OCI-LY7 (cell line): ENCODE results near the gene GRAMD2A. TPM values are rescaled to one million over a fixed set of nuclear protein-coding genes. Genes with fewer than 3 reads are reported as not detected.

Experiments used
- Bru-seq: library from RNA; stranded (reverse); fragments of 400-500 nt; gene quantifications from one replicate; lab custom pipeline; 2021; lab: Mats Ljungman, UMichigan
- BruChase-seq, 2 experiments: library from RNA; stranded (reverse); fragments of 400-500 nt; gene quantifications; one replicate each; lab custom pipeline; 2021; lab: Mats Ljungman, UMichigan
- BruUV-seq: library from RNA; stranded (reverse); fragments of 400-500 nt; replicated peaks from 2 replicates; lab custom pipeline; 2021; lab: Mats Ljungman, UMichigan
- CTCF ChIA-PET: fragments of 300-600 bp; sonication (Branson Sonifier 250); formaldehyde crosslinking; loops from one replicate; lab custom pipeline; 2022; ENCODE audit warnings: antibody characterized with exemption; ENCODE audit not compliant: unreplicated experiment; lab: Charles Lee
- POLR2A ChIA-PET: fragments of 300-600 bp; sonication (Branson Sonifier 250); formaldehyde crosslinking; loops from one replicate; lab custom pipeline; 2022; ENCODE audit warnings: antibody characterized with exemption; lab: Charles Lee
- DNase-seq: peaks from one replicate; pipeline ENCODE4 v3.0.0-alpha.2; 2015; ENCODE audit warnings: low spot score
- H2AFZ ChIP-seq: fragments of 200-600 bp; sonication (generic), shearing (Covaris generic); 2 replicates; pipeline ENCODE4 v1.6.1; 2014; ENCODE audit warnings: mild to moderate bottlenecking, antibody characterized with exemption, low read length, moderate library complexity
- H3K27ac ChIP-seq: fragments of 200-600 bp; sonication (generic); 2 replicates; pipeline ENCODE4 v1.5.1; 2014; ENCODE audit warnings: mixed run types, low read depth, mild to moderate bottlenecking, moderate library complexity, low read length, inconsistent platforms; ENCODE audit not compliant: poor library complexity, severe bottlenecking
- H3K36me3 ChIP-seq: fragments of 200-600 bp; sonication (generic); 2 replicates; pipeline ENCODE4 v1.6.1; 2014; ENCODE audit warnings: mild to moderate bottlenecking, antibody characterized with exemption, low read length, moderate library complexity, mixed read lengths; ENCODE audit not compliant: insufficient read depth
- H3K4me1 ChIP-seq: fragments of 200-600 bp; sonication (generic); 2 replicates; pipeline ENCODE4 v1.5.1; 2014; ENCODE audit warnings: mild to moderate bottlenecking, low read length; ENCODE audit not compliant: insufficient read depth, poor library complexity, severe bottlenecking
- H3K4me2 ChIP-seq: fragments of 200-600 bp; sonication (generic); 2 replicates; pipeline ENCODE4 v1.6.1; 2014; ENCODE audit warnings: mild to moderate bottlenecking, low read length
- H3K4me3 ChIP-seq: fragments of 200-600 bp; sonication (generic); 2 replicates; pipeline ENCODE4 v1.5.1; 2014; ENCODE audit warnings: mild to moderate bottlenecking, low read depth, low read length; ENCODE audit not compliant: poor library complexity, severe bottlenecking
- H3K79me2 ChIP-seq: fragments of 200-600 bp; sonication (generic); 2 replicates; pipeline ENCODE4 v1.6.1; 2016; ENCODE audit warnings: low read depth, mild to moderate bottlenecking, low read length, moderate library complexity, mixed read lengths; ENCODE audit not compliant: insufficient read depth
- H3K9me2 ChIP-seq: fragments of 200-600 bp; sonication (generic); 2 replicates; pipeline ENCODE4 v1.6.1; 2016; ENCODE audit warnings: mild to moderate bottlenecking, low read length, mixed read lengths; ENCODE audit not compliant: insufficient read depth
- H3K9me3 ChIP-seq: fragments of 200-600 bp; sonication (generic); 2 replicates; pipeline ENCODE4 v1.6.1; 2014; ENCODE audit warnings: mild to moderate bottlenecking, mixed run types, low read length, mixed read lengths
- H4K20me1 ChIP-seq: fragments of 200-600 bp; sonication (generic); 2 replicates; pipeline ENCODE4 v1.6.1; 2014; ENCODE audit warnings: mild to moderate bottlenecking, antibody characterized with exemption, low read length, moderate library complexity, mixed read lengths; ENCODE audit not compliant: insufficient read depth
- CTCF ChIP-seq: fragments of 200-600 bp; sonication (generic); conservative IDR thresholded peaks from 2 replicates; pipeline ENCODE4 v1.5.1; 2014; ENCODE audit warnings: mild to moderate bottlenecking, antibody characterized with exemption, low read length, moderate library complexity, mixed read lengths
- EZH2phosphoT487 ChIP-seq: fragments of 200-600 bp; sonication (generic); IDR thresholded peaks from 2 replicates; pipeline ENCODE4 v1.6.1; 2018; ENCODE audit warnings: low read depth, borderline replicate concordance, mild to moderate bottlenecking, mixed run types, antibody characterized with exemption, low read length, moderate library complexity, mixed read lengths
- intact Hi-C: fragments of 100-400 bp; cut with micrococcal nuclease; formaldehyde crosslinking; loops from one replicate; pipeline ENCODE4 v1.10.0; 2022; ENCODE audit not compliant: unreplicated experiment
- long read RNA-seq: library from polyadenylated mRNA; stranded (forward); transcript quantifications from one replicate; pipeline ENCODE4 v2.0.0, GENCODE V29; 2022
- total RNA-seq, 2 experiments: library from RNA; depleted of rRNA in 1 of 2; stranded (reverse); fragments of >200 nt in 1 of 2; shearing (Covaris generic) in 1 of 2; gene quantifications; 2 replicates each; pipeline ENCODE4 v1.2.3, GENCODE V29; 2014 to 2022

GRAMD2A gene
- total RNA-seq (2014; rRNA removed; shearing (Covaris generic)) = not detected in 2 replicates
- total RNA-seq (2022) = not detected in 2 replicates
- percentile 13 among the genes with signal in this experiment for Bru-seq, nascent RNA
- BruChase-seq, experiment 1, labeled RNA remaining after a 6-hour chase = percentile 9 among the genes with signal in this experiment
- percentile 8 among the genes with signal in this experiment for BruChase-seq, experiment 2, labeled RNA remaining after a 2-hour chase
- long read RNA-seq = 0 reads

GRCh38 chr15:72197460-72198355, at the start of gene GRAMD2A:
Gene GRAMD2A, minus strand, starts transcription at chr15:72197787.
- CTCF ChIA-PET = no interaction called here
- Histone ChIP-seq H3K27ac (no peak within 1 kb of the TSS), H4K20me1 (peaks cover 10% of the 10 kb centered on the region; the same call in 1 of the 2 replicates), H3K4me2 (no peak within 1 kb of the TSS), H3K36me3 (peaks cover 50% of the 10 kb centered on the region), H2AFZ (no peak within 1 kb of the TSS), H3K4me3 (no peak within 1 kb of the TSS), H3K9me2 (no peaks in the 10 kb centered on the region), H3K9me3 (no peaks in the 10 kb centered on the region), H3K79me2 (no peaks in the 10 kb centered on the region), H3K4me1 (peaks cover 10% of the 10 kb centered on the region)
- BruUV-seq = no TSS peak
- DNase-seq = no peak
- POLR2A ChIA-PET = no interaction called here
- intact Hi-C loops = loop anchor here (2.0 to 5.0 kb wide), 3 partner anchors 33 to 89 kb away; partner anchors contain the start of genes PARP6 and PKM
- TF ChIP-seq CTCF = no peak
- TF ChIP-seq EZH2phosphoT487 = no peak

- no peaks in the 10 kb centered on the region for H3K4me1 ChIP-seq
- H3K9me3 ChIP-seq = no peaks in the 10 kb centered on the region
- BruUV-seq = no TSS peak
- H3K9me2 ChIP-seq = no peaks in the 10 kb centered on the region
- DNase-seq = no peak
- no peak overlapping the region for H3K27ac ChIP-seq
- no peak overlapping the region for H3K4me2 ChIP-seq
- no peak overlapping the region for H2AFZ ChIP-seq
- intact Hi-C loops = no loop called here
- H3K79me2 ChIP-seq = no peaks in the 10 kb centered on the region
- ChIA-PET CTCF (no interaction called here), POLR2A (no interaction called here)
- peaks cover 72% of the 10 kb centered on the region for H3K36me3 ChIP-seq
- H3K4me3 ChIP-seq = no peak overlapping the region
- TF ChIP-seq CTCF (no peak), EZH2phosphoT487 (no peak)
- H4K20me1 ChIP-seq = no peaks in the 10 kb centered on the region
These were observed 45.3 kb upstream of the GRAMD2A start for GRCh38 chr15:72242775-72243370.
